GM19468 (cell line): ENCODE measurements around the gene CDC42BPA.
"Not testable (repeated sequence)": the region's sequence is repeated elsewhere in the genome, so short reads cannot be mapped to it uniquely, and the experiment has no call there.

Experiments used
- ATAC-seq: cut with Tn5 transposase; IDR thresholded peaks from one replicate; pipeline ENCODE4 v1.9.1; 2021; ENCODE audit warnings: mild to moderate bottlenecking, moderate library complexity, moderate number of reproducible peaks; ENCODE audit not compliant: unreplicated experiment; ENCODE audit errors: extremely low read depth

CDC42BPA gene

DNA sequence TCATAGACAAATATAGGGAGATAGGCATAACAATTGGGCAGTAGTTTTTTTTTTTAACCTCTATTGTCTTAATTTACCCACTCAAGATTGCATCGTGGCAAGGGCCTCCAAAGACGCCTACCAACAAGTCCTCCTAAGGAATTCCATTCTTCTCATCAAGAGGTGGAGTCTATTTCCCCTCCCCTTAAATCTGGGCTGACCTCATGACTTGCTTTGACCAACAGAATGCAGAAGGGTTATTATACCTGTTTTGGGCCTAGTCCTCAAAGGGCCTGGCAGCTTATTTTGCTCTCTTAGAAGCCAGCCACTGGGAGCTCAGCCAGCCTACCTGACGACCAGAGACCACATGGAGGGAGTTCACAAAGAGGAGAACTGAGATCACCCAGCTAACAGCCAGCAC, 285.9 kb downstream of the CDC42BPA start:
- no peak for ATAC-seq

DNA sequence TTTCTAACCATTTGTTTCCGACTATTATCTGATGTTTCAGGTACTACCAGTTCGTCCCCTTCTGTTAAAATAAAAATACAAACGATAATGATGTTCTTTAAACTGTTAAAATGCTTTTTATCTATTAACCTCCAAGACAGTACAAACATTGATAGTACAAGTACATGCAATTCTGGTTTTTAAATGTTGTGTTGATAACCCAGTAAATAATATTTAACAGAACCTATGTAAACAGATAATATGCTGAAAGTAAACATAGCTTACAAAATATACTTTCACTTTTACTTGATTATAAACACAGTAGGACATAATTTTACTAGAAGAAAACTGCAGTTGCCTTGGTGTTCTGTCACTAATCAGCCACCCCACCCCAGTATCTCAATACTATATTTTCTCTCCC, 301.3 kb downstream of the CDC42BPA start:
- ATAC-seq, result no peak

DNA sequence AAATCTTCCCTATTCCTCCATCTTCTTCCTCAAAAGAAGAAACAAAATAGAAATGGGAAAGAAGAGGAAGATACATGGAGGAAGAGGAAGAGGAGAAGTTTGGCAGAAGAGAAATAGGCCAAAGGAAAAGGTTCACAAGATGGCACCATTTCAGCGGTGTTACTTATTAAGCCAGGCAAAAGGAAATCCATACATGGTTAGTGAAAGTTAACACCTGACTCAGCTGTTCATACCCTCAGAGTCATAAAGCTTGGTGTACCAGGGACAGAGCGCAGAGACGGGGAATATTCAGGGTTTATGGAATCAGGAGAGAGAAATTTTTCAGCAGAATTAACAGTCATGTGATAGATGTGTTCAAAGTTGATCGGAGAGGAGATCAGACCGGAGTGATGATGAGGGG, 307.6 kb downstream of the CDC42BPA start:
- ATAC-seq, result no peak

DNA sequence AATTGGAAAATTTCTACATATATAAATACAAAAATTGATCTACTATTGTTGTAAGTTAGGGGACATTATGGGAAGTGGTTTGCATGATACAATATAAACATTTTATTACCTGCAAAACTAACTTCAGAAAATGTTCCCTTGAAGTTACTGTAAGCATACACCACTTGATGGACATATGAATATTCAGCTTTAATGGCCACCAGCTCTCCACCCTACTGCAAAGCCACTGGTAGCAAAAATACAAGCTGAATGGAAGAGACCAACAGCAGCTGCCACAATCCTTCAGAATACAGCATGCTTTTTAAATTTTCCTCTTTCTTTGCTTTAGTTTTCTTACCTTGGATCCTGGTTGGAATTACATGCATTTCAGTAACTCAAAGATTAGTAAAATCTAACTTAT, 308.4 kb downstream of the CDC42BPA start:
- ATAC-seq, result no peak

DNA sequence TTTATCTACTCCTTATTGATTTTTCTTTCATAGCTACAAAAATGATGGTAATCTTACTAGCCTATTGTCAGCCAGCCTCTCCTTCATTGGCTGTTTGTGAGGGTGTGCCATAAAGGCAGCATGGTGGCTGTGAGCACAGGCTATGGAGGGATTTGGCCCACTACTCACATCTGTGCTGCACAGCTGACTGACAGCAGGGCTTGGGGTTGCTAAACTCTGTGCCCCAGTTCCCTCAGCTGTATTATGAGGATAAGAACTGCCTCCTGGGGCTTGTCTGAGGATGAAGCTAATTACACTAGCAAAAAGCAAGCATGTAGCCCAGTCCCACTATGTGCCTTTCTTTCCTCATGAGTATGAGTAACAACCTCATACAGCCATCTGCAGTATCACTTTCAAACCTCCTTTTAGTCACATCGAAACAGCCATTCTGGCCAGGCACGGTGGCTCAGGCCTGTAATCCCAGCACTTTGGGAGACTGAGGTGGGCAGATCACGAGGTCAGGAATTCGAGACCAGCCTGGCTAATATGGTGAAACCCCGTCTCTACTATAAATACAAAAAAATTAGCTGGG, 312.0 kb downstream of the CDC42BPA start:
- ATAC-seq, result no peak

DNA sequence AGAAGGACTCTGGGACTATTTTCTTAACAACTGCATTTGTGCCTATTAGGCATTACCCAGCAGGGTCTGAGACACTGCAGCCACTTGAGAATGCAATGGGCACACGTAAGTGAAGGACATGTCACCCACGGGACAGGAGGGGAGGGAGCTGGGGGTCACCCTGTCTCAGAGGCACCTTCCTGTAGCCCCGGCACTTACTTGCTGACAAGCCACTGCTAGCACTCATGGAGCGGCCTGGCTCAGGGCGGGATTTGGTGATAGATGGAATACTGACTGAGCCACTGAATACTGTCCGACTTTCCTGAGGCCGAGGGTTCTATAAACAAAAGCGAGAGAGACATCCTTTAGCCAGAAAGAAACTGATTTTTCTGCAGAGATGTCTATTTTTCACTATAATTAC, 313.5 kb downstream of the CDC42BPA start:
- ATAC-seq, result no peak

DNA sequence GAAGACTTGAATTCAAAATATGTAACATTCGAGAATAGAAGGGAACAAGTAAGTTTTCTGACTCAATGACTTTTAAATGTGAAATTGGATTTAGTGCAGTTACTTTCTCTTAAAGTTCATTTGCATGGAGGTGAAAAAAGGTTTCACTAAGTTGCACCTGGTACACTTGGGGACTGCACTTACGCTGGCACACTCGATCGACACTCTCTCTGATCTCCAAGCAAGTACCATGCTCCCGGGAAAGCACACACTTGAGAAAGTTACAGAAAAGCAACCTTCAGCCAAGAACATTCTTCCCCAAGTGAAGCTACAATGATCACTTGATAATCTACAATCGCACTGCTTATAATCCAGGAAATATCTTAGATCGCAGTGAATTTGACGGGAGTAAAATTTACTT, 315.1 kb downstream of the CDC42BPA start:
- ATAC-seq, result no peak

DNA sequence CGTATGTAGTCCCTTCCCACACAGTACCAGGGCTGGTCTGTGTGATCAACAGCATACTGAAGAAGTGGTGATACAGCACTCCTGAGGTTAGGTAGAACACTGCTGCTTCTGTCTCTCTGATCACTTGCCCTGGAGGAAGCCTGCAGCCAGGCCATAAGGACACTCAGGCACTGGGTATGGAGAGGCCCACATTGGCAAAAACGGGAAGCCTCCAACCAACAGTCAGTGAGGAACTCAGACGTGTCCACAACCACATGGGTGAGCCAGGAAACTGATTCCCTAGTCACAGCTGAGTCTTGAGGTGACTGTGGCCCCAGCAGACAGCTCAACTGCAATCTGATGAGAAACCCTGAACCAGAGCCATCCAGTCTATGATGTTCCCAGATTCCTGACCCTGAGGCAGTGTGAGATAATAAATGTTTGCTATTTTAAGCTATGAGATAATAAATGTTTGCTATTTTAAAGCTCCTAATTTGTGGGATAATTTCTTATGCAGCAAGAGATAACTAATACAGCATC, 315.7 kb downstream of the CDC42BPA start:
- ATAC-seq, result no peak

DNA sequence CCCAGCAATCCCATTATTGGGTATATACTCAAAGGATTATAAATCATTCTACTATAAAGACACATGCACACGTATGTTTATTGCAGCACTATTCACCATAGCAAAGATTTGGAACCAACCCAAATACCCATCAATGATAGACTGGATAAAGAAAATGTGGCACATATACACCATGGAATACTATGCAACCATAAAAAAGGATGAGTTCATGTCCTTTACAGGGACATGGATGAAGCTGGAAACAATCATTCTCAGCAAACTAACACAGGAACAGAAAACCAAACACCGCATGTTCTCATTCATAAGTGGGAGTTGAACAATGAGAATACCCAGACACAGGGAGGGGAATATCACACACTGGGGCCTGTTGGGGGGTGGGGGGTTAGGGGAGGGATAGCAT, 318.7 kb downstream of the CDC42BPA start:
- not testable (repeated sequence) for ATAC-seq

DNA sequence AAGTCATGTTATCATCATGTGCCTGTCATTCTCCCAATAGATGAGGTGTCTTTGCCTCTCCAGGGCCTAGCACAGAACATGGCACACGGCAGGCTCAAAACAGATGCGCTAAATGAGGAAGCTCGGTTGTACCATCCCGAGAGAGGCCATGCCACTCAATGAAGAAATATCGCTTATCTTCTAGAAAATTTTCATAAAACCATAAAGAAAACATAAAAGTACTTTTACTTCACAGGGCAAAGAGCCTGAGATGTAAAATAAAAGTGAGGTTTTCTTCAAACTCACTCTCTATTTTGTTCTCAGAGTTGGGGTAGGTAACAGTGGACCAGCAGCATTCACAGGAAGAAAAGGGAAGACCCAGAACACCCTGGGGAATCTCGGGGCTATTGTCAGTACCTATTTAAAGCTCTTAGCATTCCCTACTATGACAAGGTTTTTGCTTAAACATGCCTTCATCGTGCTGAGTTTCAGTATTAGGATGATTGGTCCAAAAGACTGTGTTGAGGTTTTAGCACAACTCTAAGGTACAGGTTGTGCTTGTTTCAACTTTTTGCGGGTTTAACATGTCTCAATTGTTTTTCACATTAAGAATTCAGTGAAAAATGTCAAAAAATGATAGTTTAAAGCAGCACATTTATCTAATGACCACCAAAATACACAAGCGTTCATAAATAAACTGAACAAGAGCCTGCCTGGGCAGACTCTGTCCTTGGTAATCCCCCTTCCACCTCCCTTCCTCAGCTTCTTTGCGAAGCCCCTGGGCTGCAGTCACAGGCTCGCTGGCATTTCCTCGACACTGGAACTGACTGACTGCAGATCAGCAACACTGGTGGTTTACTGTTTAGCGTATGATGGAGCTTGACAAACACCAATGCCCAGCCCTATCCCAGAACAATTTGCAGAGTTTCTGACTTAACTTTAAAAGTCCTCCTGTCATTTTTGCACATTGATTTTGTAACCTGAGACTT, 322.6 kb downstream of the CDC42BPA start:
- peak; percentile 61 for ATAC-seq

DNA sequence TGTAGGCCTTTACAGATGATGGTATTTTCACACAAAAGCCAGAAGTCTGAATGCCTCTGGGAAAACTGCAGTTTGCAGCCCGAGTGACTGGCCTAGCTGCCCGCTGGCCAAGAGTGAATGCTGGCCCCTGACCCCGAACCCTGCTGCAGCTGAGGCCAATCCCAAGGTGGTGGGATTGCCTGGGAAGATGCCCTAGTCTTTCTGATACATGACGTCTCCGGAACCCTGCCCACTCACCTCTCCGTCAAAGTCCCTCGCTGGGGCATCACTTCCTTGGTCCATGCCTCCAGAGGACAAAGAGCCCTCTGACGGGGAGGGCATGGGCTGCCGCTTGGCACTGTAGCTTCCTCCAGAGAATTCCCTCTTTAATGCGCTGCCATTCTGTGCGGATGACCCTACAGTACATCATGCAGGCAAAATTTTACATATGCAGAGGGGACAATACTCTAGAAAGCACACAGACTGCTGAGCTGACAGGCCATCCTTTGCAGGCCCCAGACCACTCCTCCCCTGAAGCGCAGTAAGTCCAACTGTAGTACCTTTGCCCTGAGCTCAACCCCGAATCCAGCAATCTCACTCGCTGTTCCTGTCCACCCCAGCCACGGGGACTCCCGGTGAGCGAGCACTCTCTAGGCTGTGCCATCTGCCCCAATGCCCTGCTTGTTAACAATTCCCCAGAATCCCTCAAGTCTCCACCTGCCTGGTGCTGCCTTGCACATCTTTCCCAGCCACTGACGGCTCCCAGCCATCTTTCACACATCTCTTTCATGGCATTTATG, 323.5 kb downstream of the CDC42BPA start:
- ATAC-seq, result no peak

DNA sequence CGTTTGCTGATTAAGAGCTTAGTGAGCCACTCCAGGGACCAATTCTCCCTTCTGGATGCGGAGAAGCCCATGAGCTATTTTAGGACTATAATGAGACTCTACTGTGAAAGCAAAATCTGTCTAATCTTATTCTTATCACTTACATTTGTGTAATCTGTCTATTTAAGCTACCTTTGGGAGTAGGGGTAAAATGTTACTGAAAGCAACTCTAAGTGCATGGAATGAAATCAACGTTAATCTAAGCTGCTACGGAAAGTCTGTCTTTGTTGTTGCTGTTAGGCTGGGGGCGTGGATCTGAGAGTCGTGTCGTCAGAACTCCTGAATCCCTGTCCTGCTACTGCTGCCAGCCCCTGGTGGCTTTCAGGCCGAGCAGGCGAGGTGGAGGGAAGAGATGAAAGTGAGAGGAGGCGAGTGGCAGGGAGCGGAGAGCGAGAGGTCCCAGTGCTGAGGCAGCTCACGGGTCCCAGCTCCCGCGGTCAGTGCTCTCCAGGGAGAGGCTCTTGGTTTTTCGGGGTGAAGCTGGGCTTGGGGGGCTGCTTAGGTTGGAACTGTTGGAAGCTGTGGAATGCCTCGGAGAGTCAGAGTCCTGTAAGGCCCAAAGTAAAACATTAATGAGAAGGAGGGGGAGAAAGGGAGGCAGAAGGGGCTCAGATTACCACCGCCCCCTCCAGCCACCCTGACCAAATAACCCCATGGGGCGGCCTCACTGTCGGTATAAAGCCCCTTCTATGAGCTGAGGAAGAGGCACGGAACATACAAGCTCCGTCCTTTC, 324.3 kb downstream of the CDC42BPA start:
- no peak for ATAC-seq

DNA sequence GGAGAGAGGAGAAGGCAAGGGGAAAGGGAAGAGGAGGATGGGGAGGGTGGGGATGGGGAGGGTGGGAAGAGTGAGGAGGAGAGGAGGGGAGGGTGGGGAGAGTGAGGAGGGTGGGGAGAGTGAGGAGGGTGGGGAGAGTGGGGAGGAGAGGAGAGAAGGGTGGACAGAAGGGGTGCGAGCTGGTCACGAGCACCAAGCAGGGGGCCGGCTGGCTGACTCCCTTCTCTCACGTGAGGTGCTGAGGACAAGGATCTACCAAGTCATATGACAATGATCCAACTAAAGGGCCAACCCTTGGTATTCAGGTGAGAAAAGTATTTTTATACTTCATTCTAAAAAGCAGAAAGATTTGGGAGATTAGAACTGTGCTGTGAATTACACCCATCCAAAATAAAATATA, 326.4 kb downstream of the CDC42BPA start:
- ATAC-seq, result no peak

DNA sequence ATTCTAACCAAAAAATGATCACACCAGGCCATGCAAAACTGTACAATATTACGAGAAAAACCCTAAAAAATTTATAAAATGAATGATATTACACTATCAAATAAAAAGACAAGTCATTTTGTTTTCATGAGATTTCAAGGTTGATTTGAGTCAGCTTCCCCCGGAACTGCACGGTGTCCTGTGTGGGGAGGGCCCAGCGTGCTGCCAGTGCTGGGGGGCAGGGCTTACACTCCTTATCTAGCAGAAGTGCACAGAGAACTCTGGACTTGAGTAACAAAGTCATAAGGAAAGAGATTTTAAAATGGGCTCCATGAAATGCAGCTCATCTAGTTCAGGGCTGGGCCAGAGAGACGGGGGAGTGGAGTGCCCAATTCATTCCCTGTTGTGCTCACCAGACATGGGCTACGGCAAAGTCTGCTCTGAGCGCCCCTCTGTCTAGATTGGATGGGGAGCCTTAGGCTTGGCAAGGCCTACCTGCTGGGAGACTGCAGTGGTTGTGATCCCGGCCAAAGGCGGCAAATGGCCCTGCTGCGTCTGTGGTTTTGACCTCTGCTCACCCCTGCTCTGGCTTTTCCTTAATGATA, 328.1 kb downstream of the CDC42BPA start:
- no peak for ATAC-seq

DNA sequence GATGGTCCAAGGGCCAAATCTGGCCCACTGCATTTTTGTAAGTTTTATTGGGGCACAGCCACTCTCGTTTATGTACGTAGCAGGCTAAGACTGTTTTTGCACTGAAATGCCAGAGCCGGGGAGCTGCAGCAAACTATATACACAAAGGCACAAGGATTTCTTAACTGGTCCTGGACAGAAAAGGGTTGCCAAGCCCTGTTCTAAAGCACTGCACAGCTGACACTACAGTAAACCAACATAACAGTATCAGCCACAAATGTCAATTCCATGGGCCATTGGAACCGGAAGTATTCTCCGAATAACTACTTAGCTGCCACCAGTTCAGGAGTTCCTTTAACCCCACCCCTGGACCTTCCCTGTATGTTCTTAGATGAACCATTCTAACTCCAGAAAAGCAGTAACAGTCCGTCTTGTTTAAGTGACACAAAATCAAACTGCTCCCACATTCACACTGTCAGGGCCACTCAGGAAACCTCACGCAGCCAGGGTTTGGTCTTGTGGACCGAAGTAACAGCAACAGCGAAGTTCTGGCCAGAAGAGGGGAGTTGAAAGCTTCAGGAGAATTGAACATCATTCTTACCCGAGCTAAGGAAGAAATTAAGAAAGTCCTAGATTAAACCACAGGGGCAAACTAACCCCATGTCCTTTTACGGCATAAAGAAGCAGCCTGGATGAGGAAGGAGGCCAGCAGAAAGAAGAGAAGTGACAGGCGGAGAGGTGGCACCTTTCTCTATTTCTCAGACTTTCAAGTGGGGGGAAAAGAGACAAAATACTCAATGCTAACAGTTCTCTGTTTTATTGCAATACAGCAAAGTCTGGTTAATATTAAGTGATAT, 329.0 kb downstream of the CDC42BPA start:
- no peak for ATAC-seq

DNA sequence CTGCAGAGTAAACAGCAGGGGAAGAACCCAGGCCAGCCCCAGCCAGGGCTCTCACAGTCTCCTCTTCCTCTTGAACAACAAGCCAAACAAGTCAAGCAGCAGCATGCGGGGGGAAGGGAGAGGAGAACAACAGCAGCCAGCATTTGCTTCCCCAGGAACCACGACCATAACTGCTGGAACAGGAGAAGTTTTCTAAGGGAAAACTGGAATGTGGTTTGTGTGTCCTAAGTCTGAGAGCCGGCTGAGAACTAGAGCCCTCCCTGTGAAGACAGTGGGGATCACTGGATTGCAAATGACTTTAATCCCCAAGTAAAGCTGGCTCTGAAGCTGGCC, 330.0 kb downstream of the CDC42BPA start:
- ATAC-seq, result no peak

DNA sequence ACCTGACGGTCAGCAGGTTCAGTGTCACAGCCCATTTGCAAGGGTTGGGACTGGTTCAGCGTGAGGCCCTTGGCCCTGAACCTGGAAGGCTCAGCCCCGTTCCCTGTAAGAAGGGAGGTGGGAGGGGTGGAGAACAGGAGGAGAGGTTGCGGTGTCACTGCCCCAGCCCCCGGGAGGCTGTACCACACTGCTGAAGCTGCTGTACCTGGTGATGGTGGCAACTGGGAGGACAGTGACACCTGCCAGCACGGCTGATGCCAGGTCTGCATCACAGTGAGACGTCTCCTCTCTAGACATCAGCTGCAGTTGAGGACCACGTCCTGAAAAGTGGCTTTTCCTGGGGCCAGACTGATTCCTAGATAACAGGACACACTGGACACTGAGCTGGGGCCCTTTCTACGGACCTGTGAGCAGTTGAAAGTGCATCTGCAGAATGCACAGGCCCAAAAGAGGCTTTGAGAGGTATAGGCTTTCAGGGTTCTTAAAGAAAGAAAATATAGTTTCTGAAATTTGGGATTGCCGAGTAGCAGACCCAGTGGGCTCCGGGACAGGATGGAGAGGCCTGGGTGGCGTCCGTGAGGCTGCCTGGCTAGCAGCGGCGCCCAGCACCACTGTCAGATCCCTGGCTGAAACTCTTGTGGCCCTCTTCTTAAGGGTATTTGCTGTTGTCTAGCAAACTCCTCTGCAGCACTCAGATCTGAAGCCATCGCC, 330.5 kb downstream of the CDC42BPA start:
- no peak for ATAC-seq

DNA sequence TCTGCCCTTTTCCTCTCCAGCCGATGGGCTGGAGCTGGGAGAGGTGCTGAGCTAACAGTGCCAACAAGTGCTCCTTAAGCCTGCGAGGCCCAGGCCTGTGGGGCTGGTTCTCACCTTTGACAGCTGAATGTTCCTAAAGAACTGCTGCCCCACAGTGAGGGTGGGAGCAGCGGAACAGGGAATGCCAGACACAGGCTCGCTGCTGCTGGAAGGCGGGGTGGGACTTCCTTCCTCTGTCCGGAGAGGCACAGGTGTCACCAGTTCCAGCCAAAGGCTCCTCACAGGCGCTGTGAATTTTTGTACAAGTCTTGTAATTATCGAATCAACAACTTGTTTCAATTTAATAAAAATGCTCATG, 331.1 kb downstream of the CDC42BPA start:
- no peak for ATAC-seq
